HT-29 (cell line): ENCODE data around the gene TFCP2. TPM values are rescaled to one million over a fixed set of nuclear protein-coding genes. Genes with fewer than 3 reads are reported as not detected.

Experiments used
- DNase-seq: peaks from one replicate; pipeline ENCODE4 v3.0.0-alpha.2; 2015; ENCODE audit warnings: low spot score
- total RNA-seq: library from RNA; depleted of rRNA; stranded (reverse); fragments of >200 nt; shearing (Covaris generic); gene quantifications from 2 replicates; pipeline ENCODE4 v1.2.3, GENCODE V29; 2014

The TFCP2 gene
- total RNA-seq, 1 experiment from 2014 or later, result 8.4 TPM

GRCh38 chr12:51156245-51156765, 16.6 kb downstream of the TFCP2 start:
- no peak for DNase-seq

DNA sequence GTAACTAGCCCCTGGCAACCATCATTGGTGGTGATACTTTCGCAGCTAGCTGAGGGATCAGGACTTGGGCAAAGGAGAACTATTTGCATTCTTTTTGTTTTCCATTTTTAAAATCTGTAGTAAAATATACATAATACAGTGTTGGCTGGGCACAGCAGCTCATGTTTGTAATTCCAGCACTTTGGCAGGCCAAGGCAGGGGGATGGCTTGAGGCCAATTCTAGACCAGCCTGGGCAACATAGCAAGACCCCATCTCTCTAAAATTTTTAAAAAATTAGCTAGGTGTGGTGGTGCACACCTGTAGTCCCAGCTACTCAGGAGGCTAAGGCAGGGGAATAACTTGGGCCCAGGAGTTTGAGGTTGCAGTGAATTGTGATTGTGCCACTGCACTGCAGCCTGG, 20.0 kb downstream of the TFCP2 start:
- DNase-seq, result no peak

DNA sequence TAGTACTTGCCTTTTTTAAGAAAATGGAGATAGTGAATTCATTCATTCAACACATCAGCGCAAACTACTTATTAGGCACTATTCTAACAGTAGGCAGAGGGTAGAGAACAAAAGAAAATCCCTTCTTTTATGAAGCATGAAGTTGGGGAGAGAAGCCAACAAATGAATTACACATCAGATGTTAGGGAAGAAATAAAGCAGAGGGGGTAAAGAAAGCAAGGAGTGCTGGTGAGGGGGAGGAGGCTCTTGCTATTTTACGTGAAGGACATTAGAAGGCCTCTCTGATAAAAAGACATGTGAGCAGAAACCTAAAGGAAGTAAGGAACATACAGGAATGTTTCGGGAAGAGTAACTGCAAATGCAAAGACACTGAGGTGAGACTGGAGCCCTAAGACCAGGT, 22.2 kb downstream of the TFCP2 start:
- DNase-seq, result no peak

DNA sequence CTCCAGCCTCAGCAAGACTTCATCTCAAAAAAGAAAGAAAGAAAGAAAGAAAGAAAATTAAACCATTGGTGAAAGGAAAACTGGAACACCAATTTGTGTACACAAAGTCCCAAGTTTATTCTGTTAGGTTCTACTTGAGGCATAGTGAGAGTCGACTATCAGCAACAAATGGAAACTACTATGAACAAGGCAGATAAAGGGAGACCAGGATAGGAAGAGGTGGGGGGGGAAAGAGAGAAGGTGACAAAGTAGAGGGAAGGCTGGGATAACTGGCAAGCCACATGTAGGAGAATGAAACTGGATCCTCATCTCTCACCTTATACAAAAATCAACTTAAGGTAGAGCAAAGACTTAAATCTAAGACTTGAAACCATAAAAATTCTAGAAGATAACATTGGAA, 25.6 kb downstream of the TFCP2 start:
- DNase-seq, result no peak

GRCh38 chr12:51139292-51139844, 33.6 kb downstream of the TFCP2 start:
- no peak for DNase-seq

- DNase-seq, result no peak
These were observed 40.2 kb downstream of the TFCP2 start for GRCh38 chr12:51132693-51133092.

DNA sequence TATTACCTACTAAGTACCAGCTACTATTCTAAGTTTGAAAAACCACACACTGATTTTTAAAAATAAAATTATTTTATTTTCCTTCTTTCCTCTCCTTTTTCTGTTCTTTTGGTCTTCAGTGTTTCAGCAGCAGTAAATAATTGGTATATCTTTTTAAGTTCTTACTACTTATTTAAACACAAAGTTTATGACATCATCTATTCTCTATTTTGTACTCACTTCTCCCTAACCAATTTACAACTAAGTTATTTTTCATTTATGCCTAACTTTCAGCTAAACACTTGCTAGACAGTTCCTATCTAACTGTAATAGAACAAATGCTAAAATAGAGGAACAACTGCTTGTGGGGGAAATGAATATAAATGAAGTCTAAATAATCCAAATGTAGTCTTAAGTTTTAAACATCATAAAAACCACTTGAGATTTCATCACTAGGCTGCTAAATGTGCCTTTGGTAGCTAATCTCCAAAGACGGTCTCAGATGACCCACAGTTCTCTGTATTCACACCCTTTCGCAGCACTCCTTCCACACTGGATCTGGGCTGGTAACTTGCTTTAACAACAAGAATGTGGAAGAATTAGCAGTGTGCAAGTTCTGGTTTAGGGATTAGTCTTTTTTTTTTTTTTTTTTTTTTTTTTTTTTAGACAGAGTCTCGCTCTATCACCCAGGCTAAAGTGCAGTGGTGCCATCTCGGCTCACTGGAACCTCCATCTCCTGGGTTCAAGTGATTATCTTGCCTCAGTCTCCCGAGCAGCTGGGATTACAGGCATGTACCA, 41.0 kb downstream of the TFCP2 start:
- DNase-seq, result no peak

DNA sequence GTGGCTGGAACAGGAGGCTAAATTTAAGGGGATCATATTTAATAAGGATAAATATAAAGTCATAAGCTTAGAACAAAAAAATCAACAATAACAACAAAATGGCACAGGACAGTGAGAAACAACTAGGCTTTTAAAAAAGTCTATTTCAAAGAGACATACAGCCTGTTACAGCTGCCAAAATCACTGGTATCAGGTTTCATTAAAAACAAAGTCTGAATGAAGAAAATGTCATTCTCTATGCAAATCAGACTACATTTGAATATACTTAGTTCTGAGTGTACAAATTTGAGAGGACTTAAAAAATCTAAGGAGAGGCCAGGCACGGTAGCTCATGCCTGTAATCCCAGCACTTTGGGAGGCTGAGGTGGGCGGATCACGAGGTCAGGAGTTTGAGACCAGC, 44.0 kb downstream of the TFCP2 start:
- no peak for DNase-seq

DNA sequence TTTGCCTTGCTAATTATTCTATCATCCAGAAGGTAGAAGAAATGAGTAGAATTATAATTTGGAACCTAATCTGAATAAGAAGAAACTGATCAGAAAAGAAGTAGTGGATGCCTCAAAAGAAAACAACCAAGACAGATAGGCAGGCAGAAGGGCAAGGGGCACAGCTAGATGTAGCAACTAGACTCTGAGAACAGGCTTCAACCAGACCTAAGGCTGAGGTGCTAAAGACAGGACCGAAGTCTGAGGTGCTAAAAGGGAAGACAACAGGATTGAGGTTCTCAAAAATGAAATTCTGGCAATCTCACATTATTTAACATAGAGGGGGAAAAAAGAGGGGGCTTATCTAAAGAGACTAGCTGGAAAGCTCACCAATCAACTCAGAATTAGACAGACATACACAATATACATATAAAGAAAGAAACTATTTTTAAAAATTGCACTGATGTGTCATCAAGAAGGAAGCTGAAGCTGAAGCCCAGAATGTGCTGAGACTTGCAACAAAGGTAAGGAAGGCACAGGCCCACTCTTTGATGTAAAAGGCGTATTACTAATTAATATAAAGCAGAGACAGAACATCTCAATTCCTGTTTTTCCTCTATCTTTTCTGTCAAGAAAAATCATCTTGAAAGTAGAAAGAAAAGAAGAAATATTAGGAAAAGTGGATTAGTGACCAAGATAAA, 45.7 kb downstream of the TFCP2 start:
- no peak for DNase-seq

GRCh38 chr12:51126297-51126696, 46.6 kb downstream of the TFCP2 start:
- no peak for DNase-seq

DNA sequence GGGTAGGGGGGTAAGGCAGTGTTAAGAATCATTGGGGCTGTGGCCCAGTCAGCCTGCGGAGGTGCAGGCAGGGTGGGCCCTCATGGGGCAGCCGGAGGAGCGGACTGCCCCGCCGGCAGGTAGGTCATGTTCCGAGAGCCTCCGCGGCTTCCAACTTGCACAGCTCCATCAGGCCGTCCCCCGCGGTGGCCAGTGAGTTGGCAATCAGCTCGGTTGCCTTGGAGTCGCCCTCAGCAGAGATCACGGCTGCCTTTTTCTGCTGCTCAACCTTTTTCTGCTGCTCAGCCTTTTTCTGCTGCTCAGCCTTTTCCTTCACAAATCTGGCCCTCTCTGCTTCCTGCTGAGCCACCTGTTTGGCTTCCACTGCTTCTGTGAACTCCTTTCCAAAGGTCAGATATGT, 48.4 kb downstream of the TFCP2 start:
- no peak for DNase-seq

DNA sequence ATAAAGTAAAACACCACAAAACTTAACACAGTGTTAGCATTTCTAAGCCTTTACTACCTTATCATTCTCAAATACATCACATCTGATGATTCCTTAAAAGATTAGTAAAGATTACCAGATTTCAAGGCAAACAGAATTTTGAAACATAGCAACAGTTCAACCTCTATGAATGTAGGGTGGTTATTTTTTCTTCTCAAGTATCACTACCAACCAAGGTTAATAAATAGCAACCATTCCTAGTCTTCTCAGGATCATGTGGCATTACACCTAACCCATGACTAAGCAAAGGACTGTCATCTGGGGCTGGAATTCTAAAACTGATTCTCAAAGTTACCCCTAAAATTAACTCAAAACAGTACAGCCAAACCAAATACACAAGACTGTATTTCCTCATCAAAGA, 50.1 kb downstream of the TFCP2 start:
- DNase-seq, result no peak

GRCh38 chr12:51118706-51119105, 54.2 kb downstream of the TFCP2 start:
- DNase-seq, result peak; percentile 22

DNA sequence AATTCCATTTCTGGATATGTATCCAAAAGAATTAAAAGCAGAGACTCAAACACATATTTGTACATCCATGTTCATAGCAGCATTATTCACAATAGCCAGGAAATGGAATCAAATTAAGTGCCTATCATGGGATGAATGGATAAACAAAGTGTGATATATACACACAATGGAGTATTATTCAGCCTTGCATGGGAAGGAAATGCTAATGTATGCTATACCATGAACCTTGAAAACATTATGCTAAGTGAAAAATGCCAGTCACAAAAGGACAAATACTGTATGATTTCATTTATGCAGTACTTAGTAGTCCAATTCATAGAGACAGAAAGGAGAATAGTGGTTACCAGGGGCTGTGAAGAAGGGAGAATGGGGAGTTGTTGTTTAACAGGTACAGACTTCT, 57.4 kb downstream of the TFCP2 start:
- no peak for DNase-seq

DNA sequence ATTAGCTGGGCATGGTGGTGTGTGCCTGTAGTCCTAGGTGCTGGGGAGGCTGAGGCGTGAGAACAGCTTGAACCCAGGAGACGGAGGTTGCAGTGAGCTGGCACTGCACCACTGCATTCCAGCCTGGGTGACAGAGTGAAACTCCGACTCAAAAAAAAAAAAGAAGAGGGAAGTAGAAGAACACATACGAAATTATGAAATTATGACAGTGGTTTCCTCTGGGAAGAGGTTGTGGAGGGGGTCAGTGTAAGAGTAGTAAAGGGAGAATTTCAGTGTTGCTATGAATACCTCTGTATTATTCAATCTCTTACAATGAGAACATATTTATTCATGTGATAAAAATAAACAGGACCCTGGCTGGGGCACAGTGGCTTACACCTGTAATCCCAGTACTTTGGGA, 64.8 kb downstream of the TFCP2 start:
- DNase-seq, result no peak

DNA sequence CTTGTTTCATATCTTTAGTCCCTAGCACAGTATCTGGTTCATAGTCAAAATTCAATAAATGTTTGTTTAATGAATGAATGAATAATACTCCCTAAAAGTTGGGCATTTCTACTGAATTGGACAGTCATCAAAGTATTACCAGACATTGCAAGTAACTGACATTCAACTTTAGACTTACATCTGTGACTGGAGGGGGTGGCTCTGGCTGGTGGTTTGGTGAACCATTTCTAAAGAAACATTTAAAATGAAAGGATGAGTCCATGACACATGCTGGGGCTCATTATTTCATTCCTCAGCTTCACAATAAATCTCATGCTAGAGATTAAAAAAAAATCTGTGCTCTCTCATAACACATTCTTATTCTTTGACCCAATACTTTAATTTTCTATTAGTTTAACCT, 69.0 kb downstream of the TFCP2 start:
- no peak for DNase-seq

DNA sequence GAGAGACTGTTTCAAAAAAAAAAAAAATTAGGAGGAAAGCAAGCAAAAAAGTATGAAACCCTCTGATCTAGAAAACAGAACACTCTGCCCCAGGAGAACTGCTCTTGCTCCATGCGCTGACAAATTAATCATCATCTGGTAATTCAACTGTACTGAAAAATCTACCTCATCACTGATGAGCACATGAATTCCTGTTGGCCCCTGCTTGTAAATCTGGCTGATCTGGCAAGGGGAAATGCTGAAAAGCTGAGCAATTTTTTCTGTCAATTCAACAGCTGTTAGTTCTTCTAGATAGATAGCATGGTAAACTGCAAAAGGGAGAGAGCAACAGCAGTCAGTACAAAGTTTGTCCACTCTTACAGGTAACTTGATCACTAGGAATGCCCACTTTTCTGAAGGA, 74.3 kb downstream of the TFCP2 start:
- DNase-seq, result no peak

GRCh38 chr12:51090705-51091229, 82.2 kb downstream of the TFCP2 start:
- DNase-seq, result no peak

- DNase-seq, result no peak
These were observed 85.1 kb downstream of the TFCP2 start for GRCh38 chr12:51087818-51088217.

GRCh38 chr12:51086933-51087332, 86.0 kb downstream of the TFCP2 start:
- DNase-seq, result no peak

DNA sequence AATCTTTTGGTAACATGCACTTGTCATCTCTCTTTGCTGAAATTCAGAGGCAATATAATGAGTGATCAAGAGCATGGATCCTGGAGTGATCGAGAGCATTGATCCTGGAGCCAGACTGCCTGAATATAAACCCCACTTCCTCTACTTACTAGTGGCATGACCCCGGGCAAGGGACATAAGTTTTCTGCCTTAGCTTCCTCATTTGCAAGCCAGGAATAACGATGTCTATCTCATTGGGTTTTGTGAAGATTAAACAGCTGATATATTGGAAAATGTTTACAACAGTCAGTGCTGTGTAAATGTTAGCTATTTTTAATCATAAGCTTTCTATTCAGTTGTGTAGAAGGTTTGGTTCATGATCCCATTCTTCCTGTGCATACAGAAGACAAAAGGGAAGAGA, 87.2 kb downstream of the TFCP2 start:
- DNase-seq, result no peak

DNA sequence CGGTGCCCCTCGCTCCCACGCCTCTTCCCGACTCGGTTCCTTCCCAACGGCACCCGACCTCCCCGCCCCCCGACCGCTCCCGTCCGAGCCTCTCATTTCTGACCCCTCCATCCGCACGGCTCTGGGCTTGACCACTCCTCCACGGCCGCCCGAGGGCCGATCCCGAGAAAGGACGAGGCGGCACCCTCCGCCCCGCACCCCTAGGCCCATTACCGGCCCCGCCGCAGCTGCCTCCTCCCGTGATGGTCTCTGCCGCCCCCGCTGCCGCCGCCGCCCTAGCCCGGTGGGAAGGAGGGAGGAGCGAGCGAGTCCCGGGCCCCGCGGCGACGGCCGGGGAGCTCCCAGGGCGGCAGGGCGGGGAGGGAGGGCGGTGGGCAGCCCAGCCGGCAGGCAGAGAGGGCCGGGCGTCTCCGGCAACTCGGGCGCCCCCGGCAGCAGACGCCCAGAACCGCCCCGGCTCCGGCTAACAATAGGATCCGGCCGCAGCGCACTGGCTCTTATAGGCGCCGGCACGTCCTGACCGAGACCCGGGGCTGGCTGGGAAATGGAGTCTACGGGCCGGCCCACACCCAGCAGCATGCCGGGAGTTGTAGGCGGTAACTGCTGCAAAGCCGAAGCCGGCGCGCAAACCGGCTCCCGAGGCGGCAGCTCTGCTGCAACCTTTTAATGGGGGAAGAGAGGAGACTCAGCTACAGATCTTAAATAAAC, 89.7 kb downstream of the TFCP2 start, which contains the start of gene CSRNP2:
TSS of gene CSRNP2 (minus strand) at position 471 of the 708 bp plus-strand sequence. CDS start 7,035 bp downstream, outside the sequence.
- peak; percentile 92 for DNase-seq
